HCT116 (cell line): Measurements from ENCODE around the gene CNPY3. TPM values are rescaled to one million over a fixed set of nuclear protein-coding genes. Genes with fewer than 3 reads are reported as not detected.

Experiments
- ATAC-seq: fragments of 200-7000 bp; cut with Tn5 transposase; 2 replicates; pipeline ENCODE4 v1.9.1; 2020; ENCODE audit warnings: mild to moderate bottlenecking, moderate library complexity
- BruUV-seq: library from RNA; stranded (reverse); fragments of 400-500 nt; replicated peaks from 2 replicates; lab custom pipeline; 2021; lab: Mats Ljungman, UMichigan
- CTCF ChIA-PET: fragments of 300-600 bp; sonication (Branson Sonifier 250); formaldehyde crosslinking; loops from one replicate; lab custom pipeline; 2021; ENCODE audit warnings: antibody characterized with exemption; lab: Charles Lee
- POLR2A ChIA-PET: fragments of 300-600, 350-600 bp; sonication (Branson Sonifier 250); formaldehyde crosslinking; loops from one replicate; lab custom pipeline; 2021; ENCODE audit warnings: antibody characterized with exemption; lab: Charles Lee
- RAD21 ChIA-PET, 2 experiments: fragments of 300-600 bp; sonication (Branson Sonifier 250); formaldehyde crosslinking; loops; one replicate each; lab custom pipeline; 2023; ENCODE audit warnings: low total read pairs in 2 of 2; ENCODE audit not compliant: uncharacterized antibody in 2 of 2, unreplicated experiment in 2 of 2, low non-redundant PET in 1 of 2; lab: Charles Lee
- DNase-seq: peaks from one replicate; pipeline ENCODE4 v3.0.0-alpha.2; 2010; ENCODE audit warnings: low read depth, low spot score
- H2AFZ ChIP-seq: fragments of 200-600 bp; shearing (Covaris generic), sonication (generic); 2 replicates; pipeline ENCODE4 v1.6.1; 2017; ENCODE audit warnings: low read depth, mixed run types, mixed read lengths, antibody characterized with exemption, low read length; ENCODE audit not compliant: poor library complexity, severe bottlenecking
- H3K27ac ChIP-seq: 2 replicates; pipeline ENCODE4 v1.5.1; 2012; ENCODE audit warnings: low read depth, low read length
- H3K27me3 ChIP-seq: fragments of 200-600 bp; sonication (generic); 2 replicates; pipeline ENCODE4 v1.6.1; 2016; ENCODE audit warnings: mixed run types, low read length, mixed read lengths; ENCODE audit not compliant: insufficient read depth
- H3K36me3 ChIP-seq, 2 experiments: fragments of 200-500 bp in 1 of 2; fragments of 200-600 bp in 1 of 2; sonication (Bioruptor generic) in 1 of 2; sonication (generic) in 1 of 2; 2 replicates each; pipeline versions ENCODE4 v1.5.1 to v1.6.1; 2014 to 2016; ENCODE audit warnings: low read length in 2 of 2, inconsistent platforms in 1 of 2, mixed read lengths in 1 of 2, mixed run types in 1 of 2; ENCODE audit not compliant: insufficient read depth in 2 of 2, control insufficient read depth in 1 of 2
- H3K4me1 ChIP-seq, 2 experiments: fragments of 200-600 bp in 1 of 2; sonication (generic) in 1 of 2; 2 replicates each; pipeline versions ENCODE4 v1.5.1 to v1.6.1; 2012 to 2017; ENCODE audit warnings: low read length in 2 of 2, inconsistent platforms in 1 of 2, mild to moderate bottlenecking in 1 of 2, mixed read lengths in 1 of 2, mixed run types in 1 of 2, moderate library complexity in 1 of 2; ENCODE audit not compliant: insufficient read depth in 2 of 2, control insufficient read depth in 1 of 2
- H3K4me2 ChIP-seq: fragments of 200-600 bp; sonication (generic); 2 replicates; pipeline ENCODE4 v1.6.1; 2017; ENCODE audit warnings: mixed run types, low read length, mixed read lengths
- H3K4me3 ChIP-seq, 2 experiments: fragments of 200-600 bp in 1 of 2; sonication (generic) in 1 of 2; replicated peaks in 1 of 2; 2 replicates each; pipeline ENCODE4 v1.5.1; 2011 to 2016; ENCODE audit warnings: low read length in 2 of 2, control low read depth in 1 of 2, low read depth in 1 of 2, mild to moderate bottlenecking in 1 of 2, mixed read lengths in 1 of 2, mixed run types in 1 of 2
- H3K79me2 ChIP-seq: fragments of 200-600 bp; sonication (generic); 2 replicates; pipeline ENCODE4 v1.6.1; 2017; ENCODE audit warnings: mild to moderate bottlenecking, mixed run types, low read length, moderate library complexity, mixed read lengths; ENCODE audit not compliant: insufficient read depth
- H3K9ac ChIP-seq: fragments of 200-600 bp; sonication (generic); 2 replicates; pipeline ENCODE4 v1.6.1; 2016; ENCODE audit warnings: low read length, mixed read lengths
- H3K9me2 ChIP-seq: fragments of 200-600 bp; sonication (generic), shearing (Covaris generic); 2 replicates; pipeline ENCODE4 v1.6.1; 2017; ENCODE audit warnings: mixed run types, mild to moderate bottlenecking, moderate library complexity; ENCODE audit not compliant: insufficient read depth
- H3K9me3 ChIP-seq, 2 experiments: fragments of 200-500 bp in 1 of 2; fragments of 200-600 bp in 1 of 2; sonication (Bioruptor generic) in 1 of 2; sonication (generic) in 1 of 2; 2 replicates each; pipeline ENCODE4 v1.6.1; 2014 to 2017; ENCODE audit warnings: low read length in 2 of 2, mixed read lengths in 2 of 2, inconsistent platforms in 1 of 2, low read depth in 1 of 2, mild to moderate bottlenecking in 1 of 2, mixed run types in 1 of 2, moderate library complexity in 1 of 2; ENCODE audit not compliant: control insufficient read depth in 1 of 2, insufficient read depth in 1 of 2
- H4K20me1 ChIP-seq: fragments of 200-600 bp; sonication (generic), shearing (Covaris generic); 2 replicates; pipeline ENCODE4 v1.6.1; 2017; ENCODE audit warnings: mixed run types, mild to moderate bottlenecking, moderate library complexity; ENCODE audit not compliant: insufficient read depth
- CEBPB ChIP-seq: IDR thresholded peaks from 2 replicates; pipeline ENCODE4 v1.6.1; 2012; ENCODE audit warnings: low read depth
- CTCF ChIP-seq, 3 experiments: fragments of 200-600 bp in 1 of 3; sonication (generic) in 1 of 3; IDR thresholded peaks in 2 of 3; conservative IDR thresholded peaks in 1 of 3; 2 replicates each; pipeline ENCODE4 v1.5.1; 2012 to 2017; ENCODE audit warnings: low read depth in 2 of 3, low read length in 2 of 3, antibody characterized with exemption in 1 of 3, borderline replicate concordance in 1 of 3, control low read depth in 1 of 3, mild to moderate bottlenecking in 1 of 3, mixed read lengths in 1 of 3, mixed run types in 1 of 3, moderate library complexity in 1 of 3; ENCODE audit not compliant: insufficient read depth in 1 of 3
- EZH2 ChIP-seq: fragments of 200-600 bp; sonication (generic); IDR thresholded peaks from 2 replicates; pipeline ENCODE4 v1.6.1; 2017; ENCODE audit warnings: antibody characterized with exemption, mixed run types
- EZH2phosphoT487 ChIP-seq: fragments of 200-600 bp; IDR thresholded peaks from 2 replicates; pipeline ENCODE4 v1.6.1; 2018; ENCODE audit warnings: antibody characterized with exemption, borderline replicate concordance
- JUND ChIP-seq: IDR thresholded peaks from 2 replicates; pipeline ENCODE4 v1.6.1; 2012
- SIN3A ChIP-seq: IDR thresholded peaks from 2 replicates; pipeline ENCODE4 v1.6.1; 2012; ENCODE audit warnings: low read depth
- ZBTB33 ChIP-seq: IDR thresholded peaks from 2 replicates; pipeline ENCODE4 v1.6.1; 2011; ENCODE audit warnings: mild to moderate bottlenecking, low read length, moderate library complexity; ENCODE audit not compliant: insufficient replicate concordance; ENCODE audit errors: extremely low read depth
- intact Hi-C: fragments of 100-400 bp; cut with micrococcal nuclease; formaldehyde crosslinking; loops from 2 replicates; pipeline ENCODE4 v1.10.0; 2022
- total RNA-seq: library from RNA; stranded (reverse); gene quantifications from one replicate; pipeline ENCODE4 v1.2.1, GENCODE V29; 2021; ENCODE audit not compliant: unreplicated experiment

CNPY3 gene
- total RNA-seq, 1 experiment from 2014 or later = 49.1 TPM

- Histone ChIP-seq H3K9me3 (no peaks in the 10 kb centered on the region), H4K20me1 (no peaks in the 10 kb centered on the region), H3K4me3 (no peak overlapping the region), H3K9me2 (no peaks in the 10 kb centered on the region), H3K4me1 (peaks cover 15 to 27% of the 10 kb centered on the region in 2 experiments), H3K27ac (no peak overlapping the region), H3K36me3 (peaks cover 0 to 3% of the 10 kb centered on the region in 2 experiments; a peak in 2 of 4 replicates), H3K9ac (no peak overlapping the region), H2AFZ (no peak overlapping the region), H3K27me3 (no peaks in the 10 kb centered on the region), H3K79me2 (no peaks in the 10 kb centered on the region)
- DNase-seq (no peak), ATAC-seq (no peak)
- ChIA-PET CTCF (no interaction called here), RAD21 (no interaction called here), POLR2A (no interaction called here)
- intact Hi-C loops = no loop called here
- BruUV-seq = no TSS peak
- TF ChIP-seq SIN3A (no peak), CTCF (IDR thresholded peaks at IDR 0.05 in 2 of 3, conservative IDR thresholded peaks at IDR 0.05 in 1 of 3; ENCODE audit: borderline replicate concordance in 1 of 3, insufficient read depth in 1 of 3, low read depth in 2 of 3, low read length in 2 of 3) (no peak), CEBPB (no peak), JUND (no peak), EZH2phosphoT487 (no peak), ZBTB33 (no peak), EZH2 (no peak)
- TF ChIP-seq, all 23 proteins: peak for 0
- no peak overlapping the region for H3K4me2 ChIP-seq
Measured at GRCh38 chr6:42968783-42969182, 39.5 kb downstream of the CNPY3 start.
